ENCODE data around the gene INTS1.

The INTS1 gene

GRCh38 chr7:1529383-1530116, 25.4 kb upstream of the INTS1 start:
- no peak for TF ChIP-seq CTCF (IDR thresholded peaks at IDR 0.05; ENCODE audit: low read length)
- TF ChIP-seq EZH2 (optimal IDR thresholded peaks at IDR 0.05; ENCODE audit: low read depth, low read length): no peak
- no peak for TF ChIP-seq EZH2phosphoT487 (IDR thresholded peaks at IDR 0.05; ENCODE audit: low read length)
- no peaks in the 10 kb centered on the region for H3K9me3 ChIP-seq (replicated peaks; ENCODE audit: insufficient read depth, low read length)
- DNase-seq: no peak
- H3K36me3 ChIP-seq (replicated peaks; ENCODE audit: insufficient read depth, low read length): no peaks in the 10 kb centered on the region
- peaks cover 32% of the 10 kb centered on the region for H3K27me3 ChIP-seq (replicated peaks; ENCODE audit: insufficient read depth, low read length)
- no peak overlapping the region for H3K4me3 ChIP-seq (ENCODE audit: low read length)
- no peaks in the 10 kb centered on the region for H3K9me2 ChIP-seq (replicated peaks; ENCODE audit: insufficient read depth, low read length)
- no peak overlapping the region; the same call in 1 of the 2 replicates for H3K9ac ChIP-seq (ENCODE audit: low read length)
- H2AFZ ChIP-seq (ENCODE audit: low read length): peak overlapping the region; percentile 38; the same call in 1 of the 2 replicates
- H3K27ac ChIP-seq (ENCODE audit: low read length): no peak overlapping the region
- 0 out of 2 replicates have a peak, but pooled peaks cover 5% of the 10 kb centered on the region for H3K4me1 ChIP-seq (ENCODE audit: low read length)
- H3F3A ChIP-seq (ENCODE audit: insufficient read depth, low read length): no peaks in the 10 kb centered on the region
- H3K4me2 ChIP-seq (ENCODE audit: low read depth, low read length): no peak overlapping the region
- peaks cover 34% of the 10 kb centered on the region for H3K79me2 ChIP-seq (ENCODE audit: low read length)
- H4K20me1 ChIP-seq (ENCODE audit: insufficient read depth, low read length): no peaks in the 10 kb centered on the region

- H3K9ac ChIP-seq (ENCODE audit: low read length): no peak overlapping the region
- no peak for TF ChIP-seq CTCF (IDR thresholded peaks at IDR 0.05; ENCODE audit: low read length)
- TF ChIP-seq EZH2 (optimal IDR thresholded peaks at IDR 0.05; ENCODE audit: low read depth, low read length): no peak
- TF ChIP-seq EZH2phosphoT487 (IDR thresholded peaks at IDR 0.05; ENCODE audit: low read length): no peak
- peaks cover 2% of the 10 kb centered on the region for H3K79me2 ChIP-seq (ENCODE audit: low read length)
- no peak overlapping the region for H2AFZ ChIP-seq (ENCODE audit: low read length)
- no peak overlapping the region for H3K4me3 ChIP-seq (ENCODE audit: low read length)
- H3K27ac ChIP-seq (ENCODE audit: low read length): no peak overlapping the region
- H3K4me2 ChIP-seq (ENCODE audit: low read depth, low read length): no peak overlapping the region
- no peaks in the 10 kb centered on the region for H3K9me2 ChIP-seq (replicated peaks; ENCODE audit: insufficient read depth, low read length)
- no peaks in the 10 kb centered on the region for H3K9me3 ChIP-seq (replicated peaks; ENCODE audit: insufficient read depth, low read length)
- peaks cover 61% of the 10 kb centered on the region for H3K27me3 ChIP-seq (replicated peaks; ENCODE audit: insufficient read depth, low read length)
- DNase-seq: no peak
- no peaks in the 10 kb centered on the region for H3K36me3 ChIP-seq (replicated peaks; ENCODE audit: insufficient read depth, low read length)
- H3K4me1 ChIP-seq (ENCODE audit: low read length): 0 out of 2 replicates have a peak, but pooled peaks cover under 1% of the 10 kb centered on the region
- no peaks in the 10 kb centered on the region for H4K20me1 ChIP-seq (ENCODE audit: insufficient read depth, low read length)
- H3F3A ChIP-seq (ENCODE audit: insufficient read depth, low read length): no peaks in the 10 kb centered on the region
Observed at GRCh38 chr7:1526271-1526754, 22.1 kb upstream of the INTS1 start.

GRCh38 chr7:1525409-1525808, 21.2 kb upstream of the INTS1 start:
- Histone ChIP-seq H4K20me1 (ENCODE audit: insufficient read depth, low read length) (no peaks in the 10 kb centered on the region), H3K4me1 (ENCODE audit: low read length) (no peaks in the 10 kb centered on the region), H2AFZ (ENCODE audit: low read length) (no peak overlapping the region), H3K4me2 (ENCODE audit: low read depth, low read length) (no peak overlapping the region), H3K79me2 (ENCODE audit: low read length) (no peaks in the 10 kb centered on the region), H3K36me3 (replicated peaks; ENCODE audit: insufficient read depth, low read length) (no peaks in the 10 kb centered on the region), H3K9me3 (replicated peaks; ENCODE audit: insufficient read depth, low read length) (no peaks in the 10 kb centered on the region), H3K27me3 (replicated peaks; ENCODE audit: insufficient read depth, low read length) (peaks cover 62% of the 10 kb centered on the region), H3K4me3 (ENCODE audit: low read length) (no peak overlapping the region), H3K9ac (ENCODE audit: low read length) (no peak overlapping the region), H3K27ac (ENCODE audit: low read length) (no peak overlapping the region), H3K9me2 (replicated peaks; ENCODE audit: insufficient read depth, low read length) (no peaks in the 10 kb centered on the region), H3F3A (ENCODE audit: insufficient read depth, low read length) (no peaks in the 10 kb centered on the region)
- DNase-seq: no peak
- TF ChIP-seq EZH2phosphoT487 (IDR thresholded peaks at IDR 0.05; ENCODE audit: low read length) (no peak), CTCF (IDR thresholded peaks at IDR 0.05; ENCODE audit: low read length) (no peak), EZH2 (optimal IDR thresholded peaks at IDR 0.05; ENCODE audit: low read depth, low read length) (no peak)

Data from MM.1S (cell line).